CD4-positive, alpha-beta T cell treated with Interleukin-15 for 1 hour (primary cell): Measurements from ENCODE around the gene AMBRA1.

Experiments used
- DNase-seq: peaks from one replicate; pipeline ENCODE4 v3.0.0-alpha.2; 2020

Gene AMBRA1

DNA sequence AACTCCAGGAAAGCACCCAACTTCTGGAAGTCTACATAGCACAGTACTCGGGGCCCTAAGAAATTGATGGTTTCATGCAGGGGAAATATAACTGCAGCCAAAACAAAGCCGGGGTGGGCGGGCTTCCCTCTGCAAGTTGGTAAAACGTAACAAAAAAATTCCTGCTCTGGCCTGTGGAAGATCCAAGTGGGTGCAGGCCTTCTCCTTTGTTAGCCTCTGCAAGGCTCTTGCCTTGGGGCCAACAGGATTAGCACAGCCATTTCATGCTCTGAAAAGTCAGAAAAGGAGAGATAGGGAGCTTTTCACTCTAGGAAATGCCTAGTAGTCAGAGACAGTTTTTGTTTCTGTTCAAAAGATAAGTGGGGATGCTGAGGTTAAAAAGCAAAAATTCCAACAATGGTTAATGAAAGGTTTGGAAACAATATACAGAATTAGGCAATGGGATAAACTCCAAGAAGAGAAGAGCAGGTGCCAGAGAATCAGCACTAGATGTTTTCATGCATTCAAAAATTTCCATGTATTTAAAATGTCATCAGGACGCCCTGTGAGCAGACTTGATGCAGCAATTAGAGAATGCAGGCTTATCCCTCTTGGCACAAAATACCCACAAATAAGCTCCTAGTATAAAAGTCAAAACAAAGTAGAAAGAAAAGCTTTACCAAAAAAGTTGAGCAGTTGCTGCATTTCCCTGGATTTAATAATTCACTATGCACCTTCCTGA, 130.0 kb downstream of the AMBRA1 start:
- DNase-seq: no peak

- no peak for DNase-seq
Observed at GRCh38 chr11:46461461-46461927, 132.3 kb downstream of the AMBRA1 start.

DNA sequence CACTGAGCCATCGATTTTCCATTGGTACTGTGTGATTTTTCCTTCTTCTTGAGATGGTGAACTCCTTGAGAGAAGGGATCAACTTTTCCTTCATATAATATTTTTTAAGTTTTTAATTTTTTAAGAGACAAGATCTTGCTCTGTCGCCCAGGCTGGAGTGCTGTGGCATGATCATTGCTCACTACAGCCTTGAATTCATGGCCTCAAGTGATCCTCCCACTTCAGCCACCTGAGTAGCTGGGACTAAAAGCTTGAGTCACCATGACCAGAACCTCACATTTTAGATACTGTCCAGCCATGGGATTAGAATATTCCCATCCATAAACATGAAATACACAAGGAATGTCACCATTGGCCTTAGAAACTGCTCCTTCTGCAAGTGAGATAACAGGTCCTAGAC, 135.3 kb downstream of the AMBRA1 start:
- DNase-seq: no peak

DNA sequence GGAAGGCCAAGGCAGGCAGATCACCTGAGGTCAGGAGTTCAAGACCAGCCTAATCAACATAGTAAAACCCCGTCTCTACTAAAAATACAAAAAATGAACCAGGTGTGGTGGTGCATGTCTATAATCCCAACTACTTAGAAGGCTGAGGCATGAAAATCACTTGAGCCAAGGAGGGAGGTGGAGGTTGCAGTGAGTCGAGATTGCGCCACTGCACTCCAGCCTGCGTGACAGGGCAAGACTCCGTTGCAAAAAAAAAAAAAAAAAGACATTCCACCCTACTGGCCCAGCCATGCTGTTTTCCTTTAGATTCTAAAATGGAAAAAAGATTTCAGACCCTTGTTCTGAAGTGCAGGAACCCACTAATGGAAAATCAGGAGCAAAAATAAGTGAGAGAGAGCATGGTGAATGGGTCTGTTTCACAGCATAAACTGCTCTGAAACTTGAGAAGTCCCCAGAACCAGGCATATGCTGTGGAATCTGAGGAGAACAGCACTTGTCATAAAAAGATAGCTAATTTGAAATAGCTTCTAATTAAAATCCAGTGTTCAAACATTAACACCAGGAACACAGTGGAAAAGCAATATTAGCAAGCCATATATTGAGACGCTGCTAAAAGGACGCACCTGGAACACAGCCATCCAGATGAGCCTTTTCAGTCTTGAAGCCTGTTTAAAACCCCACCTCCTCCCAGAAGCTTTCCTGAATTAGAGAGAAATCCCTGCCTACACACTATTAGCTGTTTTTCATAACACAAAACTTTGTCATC, 136.0 kb downstream of the AMBRA1 start:
- no peak for DNase-seq

- no peak for DNase-seq
Observed at GRCh38 chr11:46457021-46457420, 136.8 kb downstream of the AMBRA1 start.

- DNase-seq: no peak
Observed at GRCh38 chr11:46456269-46457001, 137.4 kb downstream of the AMBRA1 start.

DNA sequence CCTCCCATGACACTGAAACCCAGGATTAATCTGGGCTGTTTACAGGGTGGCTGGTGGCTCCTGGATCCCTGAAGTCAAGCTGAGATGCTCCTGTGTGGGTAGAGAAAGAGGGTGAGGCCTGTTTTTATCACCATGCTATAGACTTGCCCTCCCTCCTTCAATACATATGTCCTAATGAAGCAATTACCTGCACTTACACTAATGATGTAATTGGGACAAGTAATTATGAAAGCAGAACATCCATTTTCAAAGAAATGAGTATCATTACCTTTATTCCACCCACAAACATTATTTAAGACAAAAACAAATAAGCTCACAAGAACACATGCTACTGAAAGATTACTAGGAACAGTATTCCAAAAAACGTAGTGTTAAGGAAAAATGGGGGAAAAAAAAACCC, 138.0 kb downstream of the AMBRA1 start:
- no peak for DNase-seq

- no peak for DNase-seq
Observed at GRCh38 chr11:46452918-46453517, 140.8 kb downstream of the AMBRA1 start.

DNA sequence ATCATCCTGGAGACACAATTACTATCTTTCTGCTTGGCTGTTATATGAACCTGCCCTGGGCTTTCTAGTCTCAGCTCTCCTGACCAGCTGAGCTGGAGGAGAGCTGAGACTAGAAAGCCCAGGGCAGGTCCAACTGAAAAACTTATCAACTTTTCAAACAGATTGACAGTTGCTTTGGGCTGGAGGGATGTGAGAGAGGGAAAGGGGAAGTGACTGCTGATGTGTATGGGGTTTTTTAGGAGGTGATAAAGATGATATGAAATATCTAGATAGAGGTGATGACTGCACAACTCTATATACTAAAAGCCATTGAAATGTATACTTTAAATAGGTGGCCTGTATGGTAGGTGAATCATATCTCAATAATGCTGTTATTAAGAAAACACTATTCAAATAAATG, 142.1 kb downstream of the AMBRA1 start:
- DNase-seq: no peak

DNA sequence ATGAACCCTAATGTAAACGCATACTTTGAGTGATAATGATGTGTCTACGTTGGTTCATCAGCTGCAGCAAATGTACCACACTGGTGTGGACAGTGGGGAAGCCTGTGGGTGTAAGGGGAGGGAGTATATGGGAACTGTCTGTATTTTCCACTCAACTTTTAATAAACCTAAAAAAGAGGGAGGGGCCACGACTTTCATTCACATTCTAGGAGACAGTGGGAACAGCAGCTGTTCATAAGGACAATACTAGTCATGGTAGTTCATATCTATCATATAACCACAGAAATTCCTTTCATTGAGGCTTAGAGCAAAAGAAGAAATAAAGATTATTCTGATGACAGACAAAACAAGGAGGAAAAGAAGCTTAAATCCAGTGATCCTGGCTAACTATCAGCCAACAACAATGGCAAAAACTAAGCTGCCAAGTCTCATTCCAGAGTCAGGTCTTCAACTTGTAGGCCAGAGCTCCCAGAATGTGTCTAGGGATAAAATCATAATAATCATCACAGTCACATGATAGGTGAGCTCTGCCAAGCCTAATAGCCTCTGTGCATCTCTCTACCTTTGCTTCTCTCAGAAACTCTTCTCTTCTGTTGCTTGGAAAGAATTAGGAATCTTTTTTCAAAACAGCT, 142.9 kb downstream of the AMBRA1 start:
- DNase-seq: no peak

GRCh38 chr11:46447544-46447943, 146.3 kb downstream of the AMBRA1 start:
- DNase-seq: no peak

DNA sequence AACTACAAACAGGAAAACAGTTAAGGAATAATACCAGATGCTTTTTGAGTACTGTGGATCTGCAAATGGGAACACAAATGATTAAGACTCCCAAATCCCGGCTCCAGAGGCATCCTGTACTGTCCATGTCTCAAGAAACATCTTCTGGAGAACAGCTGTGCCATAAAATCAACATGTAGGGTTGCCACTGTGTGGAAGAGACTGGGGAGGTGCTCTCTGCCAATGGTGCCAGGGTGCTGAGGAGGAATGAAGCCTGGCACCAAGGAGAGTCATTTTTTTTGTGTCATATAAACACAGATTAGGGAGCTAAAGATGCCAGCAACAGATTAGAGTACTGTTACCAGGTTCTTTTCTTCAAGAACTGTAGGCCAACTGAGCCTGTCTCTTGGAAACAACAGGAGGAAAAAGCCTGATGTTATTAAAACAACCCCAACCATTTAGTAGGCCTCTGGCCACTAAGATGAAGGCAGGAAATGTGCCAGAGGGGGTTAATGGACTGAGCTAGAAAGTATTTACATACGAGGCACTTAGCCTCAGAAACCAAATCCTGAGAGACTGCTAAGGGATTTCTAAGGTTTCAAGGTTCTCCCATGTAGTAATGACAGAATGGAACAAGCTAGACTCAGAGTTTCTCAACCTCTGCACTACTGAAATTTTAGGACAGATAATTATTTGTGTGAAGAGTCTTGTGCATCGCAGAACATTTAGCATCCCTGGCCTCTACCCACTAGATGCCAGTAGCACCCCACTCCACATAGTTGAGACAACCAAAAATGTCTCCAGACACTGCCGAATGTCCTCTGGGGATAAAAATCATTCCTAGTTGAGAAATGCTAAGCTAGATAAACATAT, 147.7 kb downstream of the AMBRA1 start:
- no peak for DNase-seq

DNA sequence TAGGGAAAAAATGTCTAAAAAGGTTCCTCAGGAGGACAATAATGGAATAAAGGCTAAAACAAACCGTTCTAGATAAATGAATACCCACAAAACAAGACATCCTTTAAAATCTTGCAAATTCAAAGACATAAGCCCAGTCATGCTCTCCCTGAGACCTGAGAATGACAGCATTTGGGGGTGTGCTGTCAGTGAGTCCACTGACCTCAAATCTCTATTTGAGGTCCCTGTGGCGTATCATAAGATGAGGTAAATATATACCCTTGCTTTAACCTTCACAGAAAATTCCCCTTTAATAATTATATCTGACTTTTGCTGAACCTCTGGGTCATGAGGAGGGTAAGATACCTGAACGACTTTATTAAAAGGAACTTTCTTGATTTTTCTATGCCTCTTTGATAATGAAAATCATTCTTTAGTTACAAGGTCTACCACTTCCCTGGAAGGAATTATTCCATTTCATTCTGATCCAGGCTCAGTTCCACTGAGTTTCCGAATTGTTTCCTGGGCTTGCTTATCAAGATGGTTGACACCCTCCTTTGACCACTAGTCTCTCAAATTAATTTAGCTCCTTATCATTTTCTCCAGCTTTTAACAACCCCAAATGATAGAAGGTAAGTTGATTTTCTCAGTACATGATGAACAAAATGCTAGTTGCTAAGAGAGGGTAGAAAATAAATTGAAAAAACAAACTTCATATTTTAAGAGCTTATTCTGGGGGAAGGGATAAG, 148.5 kb downstream of the AMBRA1 start:
- no peak for DNase-seq

- DNase-seq: no peak
Observed at GRCh38 chr11:46444305-46444704, 149.5 kb downstream of the AMBRA1 start.

GRCh38 chr11:46438211-46438610, 155.6 kb downstream of the AMBRA1 start:
- no peak for DNase-seq

GRCh38 chr11:46437122-46437689, 156.6 kb downstream of the AMBRA1 start:
- no peak for DNase-seq

DNA sequence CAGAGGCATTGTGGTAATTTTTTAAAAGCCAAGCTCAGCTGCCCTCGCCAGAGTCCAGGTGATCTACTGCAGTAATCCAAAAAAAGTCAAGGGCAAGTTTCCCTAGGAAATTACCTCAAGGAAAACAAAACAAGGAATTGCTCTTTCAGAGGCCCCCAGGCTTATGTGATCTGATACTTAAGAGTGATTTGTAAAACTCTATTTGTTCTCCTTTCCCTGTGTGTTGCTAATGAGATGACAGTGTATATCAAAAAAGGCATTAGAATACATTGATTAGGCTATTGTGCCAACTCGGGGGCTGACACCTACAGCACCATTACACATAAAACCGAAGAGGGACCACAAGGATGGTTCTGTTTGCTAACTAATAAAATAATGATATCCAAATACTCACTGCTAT, 157.7 kb downstream of the AMBRA1 start:
- DNase-seq: no peak

- no peak for DNase-seq
Observed at GRCh38 chr11:46435679-46436078, 158.1 kb downstream of the AMBRA1 start.

DNA sequence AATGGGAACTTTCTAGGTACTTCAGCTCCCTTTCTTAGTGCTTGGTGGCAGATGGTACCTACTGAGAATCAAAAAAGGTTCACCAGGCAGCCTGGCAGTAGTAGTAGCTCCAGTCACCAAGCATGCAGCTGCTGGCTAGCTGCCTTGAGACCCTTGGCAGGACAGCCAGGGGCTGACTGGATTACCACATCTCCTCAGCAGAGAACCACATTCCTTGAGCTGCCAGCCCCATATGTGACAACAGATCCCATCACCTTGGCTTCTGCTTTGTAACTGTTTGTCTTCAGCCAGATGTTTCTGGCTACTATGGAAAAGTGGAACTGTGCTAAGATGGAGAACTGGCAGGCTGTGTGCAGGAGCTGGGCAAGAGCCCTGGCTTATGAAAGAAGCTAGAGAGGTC, 162.6 kb downstream of the AMBRA1 start:
- no peak for DNase-seq

DNA sequence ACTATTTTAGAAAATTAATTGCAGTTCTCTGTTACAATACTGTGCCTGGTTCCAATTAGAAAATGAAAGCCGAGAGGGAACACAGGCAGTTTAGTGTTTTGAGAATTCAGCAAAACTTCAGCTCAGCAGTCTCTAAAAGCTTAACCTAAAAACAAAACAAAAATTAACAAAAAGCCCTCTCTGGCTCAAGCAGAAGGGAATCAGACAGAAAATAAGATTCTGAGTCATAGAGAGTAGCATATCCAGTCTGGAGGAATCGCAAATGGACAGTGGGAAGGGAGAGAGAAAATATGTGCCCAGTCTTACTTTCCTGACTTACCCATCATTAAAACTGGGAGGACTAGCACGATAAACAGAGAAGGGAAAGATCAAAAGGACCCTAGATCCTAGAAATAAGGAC, 164.1 kb downstream of the AMBRA1 start:
- no peak for DNase-seq

- DNase-seq: no peak
Observed at GRCh38 chr11:46427364-46427763, 166.5 kb downstream of the AMBRA1 start.
